HEK293 (cell line): ENCODE data around the gene SLC46A1.

Source experiments
- CTCF ChIA-PET: fragments of 350-600 bp; formaldehyde crosslinking; extraction: SDS; loops from one replicate; lab custom pipeline; 2021; ENCODE audit warnings: antibody characterized with exemption; lab: Yijun Ruan, JAX
- POLR2A ChIA-PET: fragments of 300-600 bp; formaldehyde crosslinking; extraction: SDS; loops from one replicate; lab custom pipeline; 2020; ENCODE audit warnings: antibody characterized with exemption, inconsistent platforms; lab: Yijun Ruan, JAX
- H3K27ac ChIP-seq: fragments of 200-500 bp; sonication (Bioruptor generic); 2 replicates; pipeline ENCODE4 v1.5.1; 2014; ENCODE audit warnings: low read depth, low read length, control low read depth, inconsistent platforms; ENCODE audit errors: extremely low read depth
- H3K36me3 ChIP-seq, 2 experiments: fragments of 200-500 bp in 1 of 2; sonication (Bioruptor generic) in 1 of 2; 1 replicate in 1 of 2; 2 replicates in 1 of 2; pipeline ENCODE4 v1.5.1; 2014 to 2017; ENCODE audit warnings: inconsistent platforms in 2 of 2, low read length in 2 of 2; ENCODE audit not compliant: control insufficient read depth in 2 of 2, insufficient read depth in 1 of 2
- H3K4me1 ChIP-seq: fragments of 200-500 bp; sonication (Bioruptor generic); 2 replicates; pipeline ENCODE4 v1.5.1; 2014; ENCODE audit warnings: mild to moderate bottlenecking, low read length, inconsistent platforms; ENCODE audit not compliant: control insufficient read depth, insufficient read depth
- H3K4me3 ChIP-seq: 2 replicates; pipeline ENCODE4 v1.5.1; 2011; ENCODE audit warnings: low read depth, mild to moderate bottlenecking, control low read depth, low read length, moderate library complexity
- H3K9me3 ChIP-seq: fragments of 200-500 bp; sonication (Bioruptor generic); 2 replicates; pipeline ENCODE4 v1.5.1; 2014; ENCODE audit warnings: low read depth, low read length, inconsistent platforms; ENCODE audit not compliant: control insufficient read depth, insufficient read depth
- CTCF ChIP-seq: fragments of 450-650 bp; formaldehyde crosslinking; IDR thresholded peaks from 2 replicates; pipeline ENCODE4 v1.5.1; 2016; ENCODE audit warnings: missing biosample characterization, missing genetic modification characterization
- KLF7 ChIP-seq: fragments of 450-650 bp; formaldehyde crosslinking; IDR thresholded peaks from 2 replicates; pipeline ENCODE4 v1.5.1; 2016; ENCODE audit warnings: missing biosample characterization, missing genetic modification characterization, borderline replicate concordance
- KLF8 ChIP-seq: fragments of 450-650 bp; formaldehyde crosslinking; IDR thresholded peaks from 2 replicates; pipeline ENCODE4 v1.5.1; 2016; ENCODE audit warnings: missing biosample characterization, missing genetic modification characterization
- OSR2 ChIP-seq: fragments of 450-650 bp; formaldehyde crosslinking; IDR thresholded peaks from 2 replicates; pipeline ENCODE4 v1.5.1; 2016; ENCODE audit warnings: missing biosample characterization, missing genetic modification characterization
- SP3 ChIP-seq: fragments of 450-650 bp; formaldehyde crosslinking; IDR thresholded peaks from 2 replicates; pipeline ENCODE4 v1.5.1; 2016; ENCODE audit warnings: missing biosample characterization, missing genetic modification characterization
- SP7 ChIP-seq: fragments of 450-650 bp; formaldehyde crosslinking; IDR thresholded peaks from 2 replicates; pipeline ENCODE4 v1.5.1; 2016; ENCODE audit warnings: missing biosample characterization, missing genetic modification characterization
- TSHZ1 ChIP-seq: fragments of 450-650 bp; formaldehyde crosslinking; IDR thresholded peaks from 2 replicates; pipeline ENCODE4 v1.5.1; 2016; ENCODE audit warnings: missing biosample characterization, missing genetic modification characterization, borderline replicate concordance
- ZBTB17 ChIP-seq: fragments of 450-650 bp; formaldehyde crosslinking; IDR thresholded peaks from 2 replicates; pipeline ENCODE4 v1.5.1; 2016; ENCODE audit warnings: missing biosample characterization, missing genetic modification characterization
- ZBTB7A ChIP-seq: fragments of 450-650 bp; formaldehyde crosslinking; IDR thresholded peaks from 2 replicates; pipeline ENCODE4 v1.5.1; 2016; ENCODE audit warnings: low read depth, missing biosample characterization, missing genetic modification characterization
- ZNF121 ChIP-seq: fragments of 450-650 bp; formaldehyde crosslinking; IDR thresholded peaks from 2 replicates; pipeline ENCODE4 v1.5.1; 2016; ENCODE audit warnings: missing biosample characterization, missing genetic modification characterization
- ZNF132 ChIP-seq: fragments of 450-650 bp; formaldehyde crosslinking; IDR thresholded peaks from 2 replicates; pipeline ENCODE4 v1.5.1; 2017; ENCODE audit warnings: missing biosample characterization, missing genetic modification characterization, borderline replicate concordance
- ZNF138 ChIP-seq: fragments of 450-650 bp; formaldehyde crosslinking; IDR thresholded peaks from 2 replicates; pipeline ENCODE4 v1.5.1; 2016; ENCODE audit warnings: missing biosample characterization, missing genetic modification characterization, borderline replicate concordance
- ZNF350 ChIP-seq: fragments of 450-650 bp; formaldehyde crosslinking; IDR thresholded peaks from 2 replicates; pipeline ENCODE4 v1.5.0; 2017; ENCODE audit warnings: missing biosample characterization, mild to moderate bottlenecking, missing genetic modification characterization
- ZNF426 ChIP-seq: fragments of 450-650 bp; formaldehyde crosslinking; IDR thresholded peaks from 2 replicates; pipeline ENCODE4 v1.5.1; 2017; ENCODE audit warnings: missing biosample characterization, missing genetic modification characterization, mild to moderate bottlenecking, inconsistent platforms, moderate library complexity
- ZNF488 ChIP-seq: fragments of 450-650 bp; formaldehyde crosslinking; IDR thresholded peaks from 2 replicates; pipeline ENCODE4 v1.5.1; 2016; ENCODE audit warnings: missing biosample characterization, missing genetic modification characterization
- ZNF518A ChIP-seq: fragments of 450-650 bp; formaldehyde crosslinking; conservative IDR thresholded peaks from 2 replicates; pipeline ENCODE4 v1.5.1; 2016; ENCODE audit warnings: low read depth, missing biosample characterization, missing genetic modification characterization
- ZNF580 ChIP-seq: fragments of 450-650 bp; formaldehyde crosslinking; IDR thresholded peaks from 2 replicates; pipeline ENCODE4 v1.5.1; 2016; ENCODE audit warnings: missing biosample characterization, missing genetic modification characterization
- ZNF585B ChIP-seq: fragments of 450-650 bp; formaldehyde crosslinking; IDR thresholded peaks from 2 replicates; pipeline ENCODE4 v1.5.1; 2016; ENCODE audit warnings: missing biosample characterization, missing genetic modification characterization
- ZNF610 ChIP-seq: fragments of 450-650 bp; formaldehyde crosslinking; IDR thresholded peaks from 2 replicates; pipeline ENCODE4 v1.5.1; 2016; ENCODE audit warnings: missing biosample characterization, missing genetic modification characterization, borderline replicate concordance
- ZNF629 ChIP-seq: fragments of 450-650 bp; formaldehyde crosslinking; IDR thresholded peaks from 2 replicates; pipeline ENCODE4 v1.5.1; 2017; ENCODE audit warnings: missing biosample characterization, missing genetic modification characterization
- ZNF707 ChIP-seq: fragments of 450-650 bp; formaldehyde crosslinking; IDR thresholded peaks from 2 replicates; pipeline ENCODE4 v1.5.1; 2016; ENCODE audit warnings: missing biosample characterization, missing genetic modification characterization
- ZNF747 ChIP-seq: fragments of 450-650 bp; formaldehyde crosslinking; IDR thresholded peaks from 2 replicates; pipeline ENCODE4 v1.5.1; 2016; ENCODE audit warnings: missing biosample characterization, missing genetic modification characterization
- ZNF791 ChIP-seq: fragments of 450-650 bp; formaldehyde crosslinking; IDR thresholded peaks from 2 replicates; pipeline ENCODE4 v1.5.1; 2016; ENCODE audit warnings: missing biosample characterization, missing genetic modification characterization
- ZNF843 ChIP-seq: fragments of 450-650 bp; formaldehyde crosslinking; IDR thresholded peaks from 2 replicates; pipeline ENCODE4 v1.5.1; 2016; ENCODE audit warnings: missing biosample characterization, missing genetic modification characterization
- ZSCAN23 ChIP-seq: fragments of 450-650 bp; formaldehyde crosslinking; IDR thresholded peaks from 2 replicates; pipeline ENCODE4 v1.5.1; 2016; ENCODE audit warnings: missing biosample characterization, missing genetic modification characterization

The SLC46A1 gene

GRCh38 chr17:28370744-28371103 lies 35.3 kb downstream of the SLC46A1 start (continued):
- TF ChIP-seq TSHZ1 (tag by site-specific recombination) (no peak), ZNF580 (no peak), ZNF488 (tag by site-specific recombination) (no peak), ZNF747 (tag by site-specific recombination) (no peak), SP3 (tag by site-specific recombination) (no peak), ZNF707 (tag by site-specific recombination) (no peak), ZNF585B (tag by site-specific recombination) (no peak), ZNF518A (tag by site-specific recombination) (no peak), KLF7 (no peak)

GRCh38 chr17:28370035-28370743 lies 35.8 kb downstream of the SLC46A1 start, which contains the start of gene VTN:
TSS of gene VTN (minus strand) at chr17:28370307. CDS start at chr17:28370203, 104 bp downstream.
- Histone ChIP-seq H3K4me1 (peaks cover 13% of the 10 kb centered on the region), H3K27ac (peak within 1 kb of the TSS; percentile 11), H3K9me3 (no peaks in the 10 kb centered on the region), H3K4me3 (peak within 1 kb of the TSS; percentile 11; the same call in 1 of the 2 replicates), H3K36me3 (peaks cover 0 to 1% of the 10 kb centered on the region in 2 experiments; a peak in 2 of 3 replicates)
- ChIA-PET POLR2A (interaction anchor here (1.1 to 7.1 kb wide), 4 partner anchors 10 to 35 kb away, joined by 4 to 66 read pairs (median 12); partner anchors contain the start of genes IFT20, POLDIP2, SLC46A1 and TNFAIP1), CTCF (interaction anchor here (0.6 to 1.5 kb wide), 8 partner anchors 9 to 170 kb away, joined by 3 to 6 read pairs (median 4); no protein-coding TSS in a partner anchor)
- TF ChIP-seq ZNF629 (tag by site-specific recombination) (peak; percentile 52), KLF8 (tag by site-specific recombination) (0 out of 2 replicates have a peak, but pooled peaks have one; percentile 21), SP7 (peak; percentile 48), OSR2 (tag by site-specific recombination) (no peak), ZNF610 (no peak), ZNF791 (tag by site-specific recombination) (no peak), ZBTB17 (peak; percentile 68; the same call in 1 of the 2 replicates), ZNF121 (no peak), ZNF426 (no peak), ZNF350 (no peak), ZSCAN23 (no peak), ZNF843 (no peak), ZNF132 (no peak), KLF7 (no peak), ZBTB7A (tag by site-specific recombination) (no peak), ZNF138 (tag by site-specific recombination) (no peak), CTCF (tag by site-specific recombination) (0 out of 2 replicates have a peak, but pooled peaks have one; percentile 2)
